Esophagus muscularis mucosa (tissue), 3 donors: Measurements from ENCODE around the gene DCPS.
A peak's percentile ranks its signal among the peaks of the same experiment; 100 is the strongest.

Experiments
- EP300 ChIP-seq: sonication (generic); formaldehyde crosslinking; IDR thresholded peaks from one replicate; pipeline ENCODE4 v1.6.1; 2017; ENCODE audit warnings: antibody characterized with exemption
- POLR2AphosphoS5 ChIP-seq, 2 donors: sonication (generic); formaldehyde crosslinking; IDR thresholded peaks; one replicate each; pipeline ENCODE4 v1.6.1; 2017; ENCODE audit warnings: antibody characterized with exemption in 2 of 2

- TF ChIP-seq POLR2AphosphoS5 (IDR thresholded peaks at IDR 0.05) (peak in 1 of 2 donors; percentile 56), EP300 (no peak)
Observed at GRCh38 chr11:126355324-126355925, 51.6 kb downstream of the DCPS start, which contains the start of gene ST3GAL4.
